ENCODE results near the gene GNAS.

GRCh38 chr20:58824843-58825242 lies 27.7 kb upstream of the GNAS start:
- no peak for TF ChIP-seq CTCF (IDR thresholded peaks at IDR 0.05)
- no peak for TF ChIP-seq POLR2A (IDR thresholded peaks at IDR 0.05)
- TF ChIP-seq EP300 (IDR thresholded peaks at IDR 0.05): no peak
- TF ChIP-seq POLR2AphosphoS5 (IDR thresholded peaks at IDR 0.05): no peak

All from suprapubic skin (tissue), 4 donors.